DMS114 treated with DMSO at 0.1 percent for 48 hours (cell line): ENCODE measurements around the gene GEMIN2.
"Not testable (repeated sequence)": the region's sequence is repeated elsewhere in the genome, so short reads cannot be mapped to it uniquely, and the experiment has no call there.

Source experiments
- DNase-seq: peaks from one replicate; lab custom pipeline; 2025; ENCODE audit not compliant: unreplicated experiment; lab: John Stamatoyannopoulos, UW

The GEMIN2 gene

DNA sequence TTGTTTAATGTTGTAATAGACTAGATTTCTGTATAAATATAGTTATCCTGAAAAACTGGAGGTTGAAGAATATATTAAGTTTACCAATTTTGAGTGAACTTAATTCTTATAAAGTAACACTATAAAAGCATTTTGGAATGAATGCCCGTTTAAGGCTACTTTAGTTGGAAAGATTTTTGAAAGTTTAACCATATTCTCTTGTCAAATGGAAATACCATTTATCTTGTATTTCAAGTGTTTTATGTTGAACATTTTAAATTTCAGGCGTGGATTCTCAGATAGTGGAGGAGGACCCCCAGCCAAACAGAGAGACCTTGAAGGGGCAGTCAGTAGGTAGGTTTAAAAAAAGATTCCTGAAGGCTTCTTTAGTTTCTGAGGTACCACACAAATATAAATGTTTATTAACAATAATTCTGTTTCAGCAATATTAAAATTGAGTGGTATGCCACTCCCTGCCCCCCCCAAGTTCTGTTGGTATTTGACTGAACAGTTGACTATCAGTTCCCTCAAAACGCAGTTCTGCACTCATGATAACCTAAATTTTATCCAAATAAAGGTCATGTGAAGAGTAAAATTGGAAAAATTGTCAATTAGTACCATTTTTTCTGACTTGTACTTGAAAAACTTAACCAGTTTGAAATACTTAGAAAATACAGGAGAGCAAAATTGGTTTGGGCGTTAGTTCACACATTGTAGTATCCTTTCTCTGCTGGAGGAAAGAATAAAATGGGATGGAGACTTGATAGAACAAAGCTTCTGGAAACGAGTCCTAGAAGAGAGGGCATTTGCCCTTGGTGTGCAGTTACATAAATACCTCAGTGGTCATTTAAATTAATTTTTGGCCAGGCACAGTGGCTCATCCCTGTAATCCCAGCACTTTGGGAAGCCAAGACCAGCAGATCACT lies 62.4 kb downstream of the GEMIN2 start:
- DNase-seq: no peak

GRCh38 chr14:39177168-39177545 lies 63.0 kb downstream of the GEMIN2 start:
- DNase-seq: no peak

GRCh38 chr14:39179042-39179441 lies 64.9 kb downstream of the GEMIN2 start:
- no peak for DNase-seq

- DNase-seq: no peak
These were observed 66.4 kb downstream of the GEMIN2 start for GRCh38 chr14:39180553-39180952.

- DNase-seq: no peak
These were observed 67.0 kb downstream of the GEMIN2 start for GRCh38 chr14:39181026-39181692.

- no peak for DNase-seq
These were observed 67.5 kb downstream of the GEMIN2 start for GRCh38 chr14:39181693-39182047.

DNA sequence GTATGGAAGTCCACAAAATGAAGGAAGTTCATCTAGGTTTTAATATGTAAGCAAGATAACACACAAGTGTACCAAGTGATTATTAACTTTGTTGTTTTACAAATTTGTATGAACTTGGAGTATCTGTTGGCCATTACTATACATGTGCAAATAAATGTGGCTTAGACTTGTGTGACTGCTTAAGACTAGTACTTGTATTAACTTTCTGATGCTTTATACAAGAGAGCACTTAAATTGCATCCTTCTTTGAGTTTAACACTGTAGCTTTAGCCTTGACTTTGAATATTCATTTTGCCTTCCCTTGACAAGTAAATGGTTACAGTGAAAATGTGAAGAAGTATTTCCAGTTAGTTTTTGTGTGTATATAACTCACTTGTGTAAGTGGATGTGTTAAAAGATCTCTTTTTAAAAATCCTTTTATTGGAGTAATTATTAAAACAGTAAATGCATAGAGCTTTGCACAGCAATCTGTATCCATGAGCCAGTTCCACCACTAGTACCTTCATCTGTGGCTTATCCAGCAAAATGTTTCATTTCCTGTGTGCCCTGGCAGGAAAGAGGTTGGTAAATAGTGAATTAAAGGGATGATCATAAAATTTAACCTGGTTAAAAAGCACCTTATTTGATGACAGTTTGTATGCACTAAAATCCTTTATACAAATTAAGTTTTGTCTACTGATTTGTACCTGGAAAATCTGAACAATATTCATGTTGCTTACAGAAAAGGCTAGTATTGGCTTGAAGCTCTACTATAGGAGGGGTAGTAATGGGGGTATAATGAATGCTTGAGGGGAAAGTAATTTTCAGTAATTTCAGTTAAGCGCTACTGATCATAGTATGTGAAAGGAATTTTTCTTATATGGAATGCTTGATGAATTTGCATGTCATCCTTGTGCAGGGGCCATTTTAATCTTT lies 68.9 kb downstream of the GEMIN2 start:
- DNase-seq: no peak

- DNase-seq: not testable (repeated sequence)
These were observed 69.5 kb downstream of the GEMIN2 start for GRCh38 chr14:39183685-39184003.

DNA sequence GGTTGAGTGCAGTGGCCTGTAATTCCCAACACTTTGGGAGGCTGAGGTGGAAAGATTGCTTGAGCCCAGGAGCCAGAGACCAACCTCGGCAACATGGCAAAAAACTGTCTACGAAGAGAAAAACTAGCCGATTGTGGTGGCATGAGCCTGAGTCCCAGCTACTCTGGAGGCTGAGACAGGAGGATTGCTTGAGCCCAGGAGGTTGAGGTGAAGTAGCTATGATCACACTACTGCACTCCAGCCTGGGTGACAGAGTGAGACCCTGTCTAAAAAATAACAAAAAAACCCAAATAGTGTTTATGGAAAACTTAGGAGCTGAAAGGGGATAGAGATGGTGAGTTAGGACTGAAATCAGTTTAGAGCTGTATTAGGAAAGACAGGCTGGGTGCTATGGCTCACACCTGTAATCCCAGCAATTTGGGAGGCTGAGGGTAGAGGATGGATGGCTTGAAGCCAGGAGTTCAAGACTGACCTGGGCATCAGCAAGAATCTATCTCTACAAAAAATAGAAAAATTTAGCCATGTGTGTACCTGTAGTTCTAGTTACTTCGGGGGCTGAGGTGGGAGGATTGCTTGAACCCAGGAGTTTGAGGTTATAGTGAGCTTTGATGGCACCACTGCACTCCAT lies 70.6 kb downstream of the GEMIN2 start:
- DNase-seq: no peak

DNA sequence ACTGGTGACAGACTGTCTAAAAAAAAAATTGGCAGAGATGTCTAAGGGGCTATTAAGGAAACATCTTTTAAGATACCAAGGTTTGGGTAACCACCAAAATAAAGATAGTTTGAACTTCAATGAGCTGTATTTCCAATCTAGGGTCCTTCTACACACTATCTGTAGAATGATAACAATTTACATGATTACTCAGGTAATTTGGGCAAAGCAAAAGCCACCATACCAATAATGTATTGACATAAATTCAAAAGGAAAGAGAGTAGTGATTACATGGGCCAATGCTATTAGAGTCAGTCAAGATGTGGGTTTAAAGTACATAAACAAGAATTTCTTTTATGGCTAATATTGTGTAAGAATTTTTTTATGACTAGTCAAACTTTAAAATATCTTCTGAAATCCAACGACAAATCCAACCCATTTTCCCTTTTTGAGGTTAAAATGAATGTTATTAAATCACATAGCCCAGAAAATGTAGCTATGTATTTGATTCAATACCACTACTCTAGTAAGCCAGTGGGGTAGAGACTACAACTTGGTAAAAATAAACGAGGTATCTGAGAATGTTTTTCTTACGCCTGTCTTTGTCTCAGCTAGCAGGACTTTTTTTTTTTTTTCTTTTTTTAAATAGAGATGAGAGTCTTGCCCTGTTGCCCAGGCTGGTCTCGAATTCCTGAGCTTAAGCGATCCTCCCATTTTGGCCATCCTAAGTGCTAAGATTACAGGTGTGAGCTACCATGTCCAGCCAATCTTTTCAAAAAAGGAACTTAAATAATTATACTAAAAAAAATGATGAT lies 71.3 kb downstream of the GEMIN2 start:
- DNase-seq: no peak
